IgD-negative memory B cell (primary cell): Measurements from ENCODE around the gene IL33. TPM values are rescaled to one million over a fixed set of nuclear protein-coding genes. Genes with fewer than 3 reads are reported as not detected.

Experiments
- H3K27ac Mint-ChIP-seq, 3 donors: one replicate each; pipeline ENCODE4 v1.8.0; 2020 to 2022; ENCODE audit warnings: mild to moderate bottlenecking in 3 of 3, mixed read lengths in 3 of 3, moderate library complexity in 1 of 3
- H3K27me3 Mint-ChIP-seq: one replicate; pipeline ENCODE4 v1.8.0; 2021; ENCODE audit warnings: mixed read lengths
- H3K36me3 Mint-ChIP-seq: one replicate; pipeline ENCODE4 v1.8.0; 2020; ENCODE audit warnings: mild to moderate bottlenecking, mixed read lengths
- H3K4me1 Mint-ChIP-seq, 3 donors: one replicate each; pipeline ENCODE4 v1.8.0; 2020 to 2022; ENCODE audit warnings: mixed read lengths in 3 of 3, mild to moderate bottlenecking in 1 of 3
- H3K4me3 Mint-ChIP-seq, 4 donors: one replicate each; pipeline ENCODE4 v1.8.0; 2020 to 2022; ENCODE audit warnings: mild to moderate bottlenecking in 4 of 4, mixed read lengths in 4 of 4, moderate library complexity in 3 of 4
- H3K9me3 Mint-ChIP-seq, 3 donors: one replicate each; pipeline ENCODE4 v1.8.0; 2020 to 2021; ENCODE audit warnings: mixed read lengths in 3 of 3, mild to moderate bottlenecking in 1 of 3
- polyA plus RNA-seq: library from polyadenylated mRNA; unstranded; fragments of 300-500 nt; fragmentation: Illumina TruSeq; gene quantifications from one replicate; pipeline ENCODE4 v1.2.3, GENCODE V29; 2021

The IL33 gene
- polyA plus RNA-seq, 1 donor from 2014 or later = not detected

GRCh38 chr9:6199596-6199995 is 16.0 kb upstream of the IL33 start:
- Mint-ChIP-seq H3K4me1 (no peaks in the 10 kb centered on the region), H3K4me3 (no peak overlapping the region), H3K27me3 (peaks cover 3% of the 10 kb centered on the region), H3K36me3 (no peaks in the 10 kb centered on the region), H3K27ac (no peak overlapping the region), H3K9me3 (peaks cover 0 to 2% (median 1%) of the 10 kb centered on the region in 3 donors)

DNA sequence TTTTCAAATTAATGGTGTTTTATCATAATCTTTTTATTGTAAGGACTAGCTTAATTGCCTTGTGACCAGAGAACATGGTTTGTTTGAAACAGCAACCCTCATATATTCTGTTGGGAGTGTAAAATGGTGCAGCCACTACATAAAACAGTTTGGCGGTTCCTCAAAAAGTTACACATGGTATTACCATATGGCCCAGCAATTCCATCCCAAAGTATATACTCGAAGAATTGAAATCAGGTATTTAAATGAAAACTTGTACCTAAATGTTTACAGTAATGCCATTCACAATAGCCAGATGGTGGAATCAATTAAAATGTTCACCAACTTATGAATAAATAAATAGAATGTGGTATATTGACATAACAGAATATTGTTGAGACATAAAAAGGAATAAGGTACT is 14.8 kb upstream of the IL33 start:
- H3K27me3 Mint-ChIP-seq = peaks cover 2% of the 10 kb centered on the region
- H3K36me3 Mint-ChIP-seq = no peaks in the 10 kb centered on the region
- no peaks in the 10 kb centered on the region for H3K4me1 Mint-ChIP-seq
- no peak overlapping the region for H3K27ac Mint-ChIP-seq
- H3K4me3 Mint-ChIP-seq = no peak overlapping the region
- H3K9me3 Mint-ChIP-seq = peaks cover 0 to 11% (median 1%) of the 10 kb centered on the region in 3 donors

- H3K27ac Mint-ChIP-seq = no peak overlapping the region
- H3K27me3 Mint-ChIP-seq = peaks cover 3% of the 10 kb centered on the region
- H3K36me3 Mint-ChIP-seq = no peaks in the 10 kb centered on the region
- H3K4me1 Mint-ChIP-seq = no peaks in the 10 kb centered on the region
- H3K9me3 Mint-ChIP-seq = peaks cover 6 to 19% (median 17%) of the 10 kb centered on the region in 3 donors
- no peak overlapping the region for H3K4me3 Mint-ChIP-seq
These were observed 5.6 kb upstream of the IL33 start for GRCh38 chr9:6209966-6210365.

DNA sequence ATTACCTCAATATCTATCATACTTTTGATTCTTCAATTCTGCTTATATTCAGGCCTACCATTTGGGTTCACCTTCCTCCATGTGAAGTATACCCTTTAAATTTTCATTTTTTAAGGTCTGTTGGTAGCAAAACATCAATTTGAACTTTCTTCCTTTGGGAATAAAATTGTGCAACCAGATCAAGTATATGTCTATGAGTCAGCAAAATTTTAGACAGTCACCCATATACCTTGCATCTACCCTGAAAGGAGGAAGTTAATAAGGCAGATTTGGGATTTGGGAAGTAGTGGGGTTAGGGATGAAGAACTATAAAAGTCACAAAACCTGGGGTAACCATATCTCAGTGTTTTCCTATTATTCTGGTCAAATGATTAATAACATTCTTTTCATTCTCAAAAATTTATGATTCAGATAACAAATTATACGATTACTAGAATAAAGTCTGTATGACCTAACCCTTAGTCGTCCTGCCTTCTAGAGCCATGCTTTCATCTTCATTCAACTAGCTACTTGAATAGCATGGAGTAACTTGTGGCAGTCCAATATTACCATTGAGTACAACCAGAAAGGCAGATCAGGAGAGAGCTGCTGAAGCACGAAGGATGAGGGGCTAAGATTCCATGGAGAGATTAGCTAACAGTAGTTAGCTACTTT is 2.8 kb upstream of the IL33 start:
- H3K27ac Mint-ChIP-seq = no peak overlapping the region
- H3K27me3 Mint-ChIP-seq = peaks cover 4% of the 10 kb centered on the region
- H3K4me1 Mint-ChIP-seq = no peaks in the 10 kb centered on the region
- no peaks in the 10 kb centered on the region for H3K36me3 Mint-ChIP-seq
- no peak overlapping the region for H3K4me3 Mint-ChIP-seq
- peaks cover 6 to 17% (median 8%) of the 10 kb centered on the region in 3 donors for H3K9me3 Mint-ChIP-seq

- no peaks in the 10 kb centered on the region for H3K4me1 Mint-ChIP-seq
These were observed 1.2 kb upstream of the IL33 start for GRCh38 chr9:6214434-6214833.

GRCh38 chr9:6214903-6215302 is 704 bp upstream of the IL33 start:
- H3K4me1 Mint-ChIP-seq = no peaks in the 10 kb centered on the region
- no peak overlapping the region for H3K4me3 Mint-ChIP-seq
- peaks cover 4% of the 10 kb centered on the region for H3K27me3 Mint-ChIP-seq
- H3K9me3 Mint-ChIP-seq = peaks cover 2 to 6% (median 6%) of the 10 kb centered on the region in 3 donors
- no peaks in the 10 kb centered on the region for H3K36me3 Mint-ChIP-seq
- H3K27ac Mint-ChIP-seq = no peak overlapping the region

More at GRCh38 chr9:6214434-6214833, 1.2 kb upstream of the IL33 start:
- H3K9me3 Mint-ChIP-seq = peaks cover 4 to 8% (median 6%) of the 10 kb centered on the region in 3 donors
- H3K4me3 Mint-ChIP-seq = no peak overlapping the region
- no peak overlapping the region for H3K27ac Mint-ChIP-seq
- H3K36me3 Mint-ChIP-seq = no peaks in the 10 kb centered on the region
- H3K27me3 Mint-ChIP-seq = peaks cover 4% of the 10 kb centered on the region

- Mint-ChIP-seq H3K27me3 (peaks cover 5% of the 10 kb centered on the region), H3K4me1 (no peaks in the 10 kb centered on the region), H3K9me3 (peaks cover 1 to 2% (median 2%) of the 10 kb centered on the region in 3 donors), H3K27ac (no peak overlapping the region), H3K4me3 (no peak overlapping the region), H3K36me3 (no peaks in the 10 kb centered on the region)
These were observed 395 bp downstream of the IL33 start for GRCh38 chr9:6216002-6216401.

- Mint-ChIP-seq H3K9me3 (peaks cover 0 to 2% (median 0%) of the 10 kb centered on the region in 3 donors), H3K4me1 (no peaks in the 10 kb centered on the region), H3K27me3 (peaks cover 5% of the 10 kb centered on the region), H3K36me3 (no peaks in the 10 kb centered on the region), H3K4me3 (no peak overlapping the region), H3K27ac (no peak overlapping the region)
These were observed 1.3 kb downstream of the IL33 start for GRCh38 chr9:6216951-6217350.

DNA sequence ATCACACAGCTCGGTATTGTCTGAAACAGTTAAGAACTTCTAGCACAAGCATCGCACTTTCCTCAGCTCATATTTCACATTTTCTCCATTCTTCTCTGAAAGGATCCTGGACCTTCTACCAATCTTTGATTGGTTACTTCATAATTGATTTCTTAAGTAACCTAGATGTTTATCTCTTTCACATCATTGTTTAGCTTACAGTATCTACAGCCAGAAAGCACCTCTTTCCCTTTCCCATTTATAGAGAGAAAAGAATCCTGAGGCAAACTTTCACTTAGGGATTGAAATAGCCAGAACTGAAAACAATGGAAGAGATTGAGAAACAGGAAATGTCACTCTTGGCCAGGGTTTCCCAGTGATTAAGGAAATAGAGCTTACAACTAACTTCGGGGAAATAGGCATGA is 2.5 kb downstream of the IL33 start:
- Mint-ChIP-seq H3K27me3 (peaks cover 4% of the 10 kb centered on the region), H3K4me3 (no peak overlapping the region), H3K27ac (no peak overlapping the region), H3K36me3 (no peaks in the 10 kb centered on the region), H3K9me3 (no peaks in the 10 kb centered on the region), H3K4me1 (no peaks in the 10 kb centered on the region)

DNA sequence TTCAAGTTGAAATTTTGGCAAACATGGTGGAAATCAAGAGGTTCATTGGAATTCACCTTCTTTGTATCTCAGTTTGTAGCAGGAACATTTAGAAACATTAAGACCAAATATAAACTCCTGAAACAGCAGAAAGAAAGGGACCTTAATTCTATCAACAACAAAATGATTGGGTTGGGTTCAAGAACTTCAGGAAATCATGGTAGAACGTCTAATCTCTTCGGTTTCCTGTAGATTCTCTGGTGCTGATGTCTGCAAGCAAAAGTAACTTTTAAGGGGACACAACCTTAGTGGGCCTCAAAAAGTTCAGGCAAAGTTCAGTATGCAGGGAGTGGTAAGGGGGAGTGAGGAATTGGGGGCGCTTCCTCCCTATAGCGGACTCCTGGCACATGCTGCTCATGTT is 3.4 kb downstream of the IL33 start:
- Mint-ChIP-seq H3K36me3 (no peaks in the 10 kb centered on the region), H3K9me3 (no peaks in the 10 kb centered on the region), H3K4me3 (no peak overlapping the region), H3K4me1 (no peaks in the 10 kb centered on the region), H3K27ac (no peak overlapping the region), H3K27me3 (peaks cover 4% of the 10 kb centered on the region)

DNA sequence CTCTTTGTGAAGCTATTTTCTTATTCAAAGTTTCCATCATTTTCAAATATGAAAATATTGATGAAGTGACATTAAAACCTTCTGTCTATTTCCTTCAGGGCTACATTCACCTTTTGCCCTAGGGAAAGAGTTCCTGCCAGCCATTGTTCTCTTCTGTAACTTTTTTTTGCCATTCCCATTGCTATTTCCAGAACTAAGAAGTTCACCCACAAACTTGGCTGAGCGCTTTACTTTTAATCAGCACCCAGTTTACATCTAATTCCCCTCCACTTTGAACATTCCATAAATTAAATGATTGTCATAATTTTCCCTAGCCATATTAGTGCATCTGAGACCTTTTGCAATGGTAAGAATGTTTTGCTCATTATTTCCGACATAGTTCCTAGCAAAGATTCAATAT is 4.4 kb downstream of the IL33 start:
- no peaks in the 10 kb centered on the region for H3K4me1 Mint-ChIP-seq
- no peak overlapping the region for H3K27ac Mint-ChIP-seq
- H3K4me3 Mint-ChIP-seq = no peak overlapping the region
- no peaks in the 10 kb centered on the region for H3K36me3 Mint-ChIP-seq
- H3K9me3 Mint-ChIP-seq = no peaks in the 10 kb centered on the region
- H3K27me3 Mint-ChIP-seq = peaks cover 4% of the 10 kb centered on the region

- H3K27ac Mint-ChIP-seq = no peak overlapping the region
- H3K27me3 Mint-ChIP-seq = peaks cover 7% of the 10 kb centered on the region
- H3K4me1 Mint-ChIP-seq = no peaks in the 10 kb centered on the region
- peaks cover 0 to 2% (median 0%) of the 10 kb centered on the region in 3 donors for H3K9me3 Mint-ChIP-seq
- H3K4me3 Mint-ChIP-seq = no peak overlapping the region
- H3K36me3 Mint-ChIP-seq = no peaks in the 10 kb centered on the region
These were observed 9.0 kb downstream of the IL33 start for GRCh38 chr9:6224393-6225154.

- Mint-ChIP-seq H3K4me1 (no peaks in the 10 kb centered on the region), H3K9me3 (peaks cover 0 to 2% (median 0%) of the 10 kb centered on the region in 3 donors), H3K27ac (no peak overlapping the region), H3K27me3 (peaks cover 5% of the 10 kb centered on the region), H3K36me3 (no peaks in the 10 kb centered on the region), H3K4me3 (no peak overlapping the region)
These were observed 11.1 kb downstream of the IL33 start for GRCh38 chr9:6226696-6227095.

DNA sequence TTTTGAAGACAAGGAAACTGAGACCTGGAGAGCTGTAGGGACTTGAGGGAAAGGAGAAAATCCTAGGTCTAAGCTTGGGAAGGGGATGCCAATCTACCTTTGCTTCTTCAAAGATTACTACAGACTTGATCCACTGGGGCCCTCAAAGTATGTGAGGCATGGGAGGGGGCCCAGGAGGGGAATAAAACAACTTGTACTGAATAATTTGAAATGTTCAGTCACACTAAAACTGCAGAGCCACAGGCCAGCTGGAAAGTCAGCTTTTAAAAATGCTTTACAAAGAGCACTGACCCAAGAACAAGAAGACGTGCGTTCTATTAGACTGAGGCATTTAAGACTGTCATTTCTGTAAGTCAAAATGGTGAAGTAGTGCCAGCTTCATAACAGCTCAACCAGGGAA is 13.6 kb downstream of the IL33 start:
- Mint-ChIP-seq H3K9me3 (peaks cover 0 to 2% (median 0%) of the 10 kb centered on the region in 3 donors), H3K4me3 (no peak overlapping the region), H3K36me3 (no peaks in the 10 kb centered on the region), H3K27me3 (peaks cover 5% of the 10 kb centered on the region), H3K27ac (no peak overlapping the region), H3K4me1 (no peaks in the 10 kb centered on the region)

DNA sequence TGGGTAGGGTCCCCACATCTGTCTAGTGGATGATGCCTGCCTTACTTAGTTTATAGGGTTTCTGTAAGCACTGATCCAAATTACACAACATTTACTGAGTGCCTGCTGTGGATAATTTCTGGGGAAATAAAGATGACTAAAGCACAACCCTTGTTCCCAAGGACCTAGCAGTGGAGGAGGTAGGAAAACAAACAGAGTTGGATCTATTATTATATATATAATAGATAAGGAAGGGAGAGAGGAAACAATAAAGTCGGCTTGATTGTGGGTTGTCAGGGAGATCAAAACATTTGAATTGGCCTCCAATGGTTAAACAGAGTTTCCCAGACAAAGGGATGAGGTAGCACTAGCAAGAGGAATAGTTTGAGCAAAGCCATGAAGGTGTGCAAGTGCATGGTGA is 14.0 kb downstream of the IL33 start:
- Mint-ChIP-seq H3K4me1 (no peaks in the 10 kb centered on the region), H3K9me3 (peaks cover 0 to 2% (median 0%) of the 10 kb centered on the region in 3 donors), H3K36me3 (no peaks in the 10 kb centered on the region), H3K4me3 (no peak overlapping the region), H3K27me3 (peaks cover 5% of the 10 kb centered on the region), H3K27ac (no peak overlapping the region)
